GM19193 (cell line): ENCODE data around the gene SMARCB1.

Source experiments
- POLR2A ChIP-seq: IDR thresholded peaks from 4 replicates; pipeline ENCODE4 v1.6.1; 2011; ENCODE audit not compliant: insufficient read depth, insufficient read length; ENCODE audit errors: extremely low read depth

SMARCB1 gene

GRCh38 chr22:23883658-23884057 is 96.9 kb downstream of the SMARCB1 start:
- no peak for TF ChIP-seq POLR2A

- no peak for TF ChIP-seq POLR2A
Observed at GRCh38 chr22:23884140-23884539, 97.4 kb downstream of the SMARCB1 start.
